ENCODE data around the gene SEL1L3. TPM values are rescaled to one million over a fixed set of nuclear protein-coding genes. Genes with fewer than 3 reads are reported as not detected.

The SEL1L3 gene
- total RNA-seq, 4 donors from 2014 or later = 2.2 to 29.8 (median 5.4) TPM

- no peak for ATAC-seq
- no peaks in the 10 kb centered on the region for H3K4me1 ChIP-seq
- peaks cover 0 to 8% (median 0%) of the 10 kb centered on the region in 3 donors for H3K9me3 ChIP-seq
- H3K27ac ChIP-seq = no peak overlapping the region
- H3K4me3 ChIP-seq = no peak overlapping the region
- no peak for TF ChIP-seq POLR2A (IDR thresholded peaks at IDR 0.05)
- no peak for TF ChIP-seq CTCF (IDR thresholded peaks at IDR 0.05)
- TF ChIP-seq EP300 (IDR thresholded peaks at IDR 0.05) = no peak
- no peak for TF ChIP-seq POLR2AphosphoS5 (IDR thresholded peaks at IDR 0.05)
- 52% methylated on average over 3 of the region's 3 CpGs; no CpG with 5 or more reads in 1 of the 2 donors for WGBS, 2 donors (ENCODE audit: low coverage in 1 of 2)
- H3K27me3 ChIP-seq = no peaks in the 10 kb centered on the region
- H3K36me3 ChIP-seq = no peaks in the 10 kb centered on the region
These were observed 152.2 kb downstream of the SEL1L3 start for GRCh38 chr4:25710637-25711036.

- no peaks in the 10 kb centered on the region for H3K36me3 ChIP-seq
- no peak overlapping the region for H3K4me3 ChIP-seq
- 64 to 68% methylated on average over 2 of the region's 2 CpGs for WGBS, 2 donors (ENCODE audit: low coverage in 1 of 2)
- no peaks in the 10 kb centered on the region for H3K27me3 ChIP-seq
- ATAC-seq = no peak
- H3K9me3 ChIP-seq = peaks cover 0 to 6% (median 0%) of the 10 kb centered on the region in 3 donors
- TF ChIP-seq POLR2AphosphoS5 (IDR thresholded peaks at IDR 0.05) = no peak
- no peak for TF ChIP-seq POLR2A (IDR thresholded peaks at IDR 0.05)
- no peak for TF ChIP-seq CTCF (IDR thresholded peaks at IDR 0.05)
- no peak for TF ChIP-seq EP300 (IDR thresholded peaks at IDR 0.05)
- no peaks in the 10 kb centered on the region for H3K4me1 ChIP-seq
- no peak overlapping the region for H3K27ac ChIP-seq
These were observed 158.3 kb downstream of the SEL1L3 start for GRCh38 chr4:25704516-25704915.

- no peaks in the 10 kb centered on the region for H3K9me3 ChIP-seq
- ATAC-seq = no peak
- H3K4me1 ChIP-seq = no peaks in the 10 kb centered on the region
- 77 to 81% methylated on average over 3 of the region's 3 CpGs for WGBS, 2 donors (ENCODE audit: low coverage in 1 of 2)
- TF ChIP-seq POLR2A (IDR thresholded peaks at IDR 0.05) (no peak), CTCF (IDR thresholded peaks at IDR 0.05) (no peak), POLR2AphosphoS5 (IDR thresholded peaks at IDR 0.05) (no peak), EP300 (IDR thresholded peaks at IDR 0.05) (no peak)
- no peak overlapping the region for H3K27ac ChIP-seq
- H3K27me3 ChIP-seq = no peaks in the 10 kb centered on the region
- no peak overlapping the region for H3K4me3 ChIP-seq
- no peaks in the 10 kb centered on the region for H3K36me3 ChIP-seq
These were observed 158.9 kb downstream of the SEL1L3 start for GRCh38 chr4:25703731-25704388.

GRCh38 chr4:25702848-25703247, 159.9 kb downstream of the SEL1L3 start:
- TF ChIP-seq EP300 (IDR thresholded peaks at IDR 0.05) (no peak), POLR2A (IDR thresholded peaks at IDR 0.05) (no peak), CTCF (IDR thresholded peaks at IDR 0.05) (no peak), POLR2AphosphoS5 (IDR thresholded peaks at IDR 0.05) (no peak)
- Histone ChIP-seq H3K4me3 (no peak overlapping the region), H3K27me3 (no peaks in the 10 kb centered on the region), H3K4me1 (no peaks in the 10 kb centered on the region), H3K9me3 (no peaks in the 10 kb centered on the region), H3K36me3 (no peaks in the 10 kb centered on the region), H3K27ac (no peak overlapping the region)
- 35 to 75% methylated on average over 1 to 4 of the region's 5 CpGs for WGBS, 2 donors (ENCODE audit: low coverage in 1 of 2)
- no peak for ATAC-seq

- ATAC-seq = no peak
- H3K4me3 ChIP-seq = no peak overlapping the region
- 89 to 90% methylated on average over 2 to 4 of the region's 4 CpGs for WGBS, 2 donors (ENCODE audit: low coverage in 1 of 2)
These were observed 162.1 kb downstream of the SEL1L3 start for GRCh38 chr4:25700661-25701060.

More at GRCh38 chr4:25700661-25701060, 162.1 kb downstream of the SEL1L3 start:
- no peaks in the 10 kb centered on the region for H3K4me1 ChIP-seq
- TF ChIP-seq POLR2A (IDR thresholded peaks at IDR 0.05) = no peak
- no peak for TF ChIP-seq EP300 (IDR thresholded peaks at IDR 0.05)
- TF ChIP-seq CTCF (IDR thresholded peaks at IDR 0.05) = no peak
- no peak for TF ChIP-seq POLR2AphosphoS5 (IDR thresholded peaks at IDR 0.05)
- H3K27me3 ChIP-seq = no peaks in the 10 kb centered on the region
- H3K27ac ChIP-seq = no peak overlapping the region
- H3K36me3 ChIP-seq = no peaks in the 10 kb centered on the region
- H3K9me3 ChIP-seq = no peaks in the 10 kb centered on the region

Data from gastroesophageal sphincter (tissue), 4 donors.